PC-9 (cell line): ENCODE data around the gene CLN6. TPM values are rescaled to one million over a fixed set of nuclear protein-coding genes. Genes with fewer than 3 reads are reported as not detected.

Experiments
- BruUV-seq: library from RNA; stranded (reverse); fragments of 400-500 nt; replicated peaks from 2 replicates; lab custom pipeline; 2021; lab: Mats Ljungman, UMichigan
- CTCF ChIA-PET: fragments of 300-600 bp; sonication (Branson Sonifier 250); formaldehyde crosslinking; loops from one replicate; lab custom pipeline; 2022; ENCODE audit warnings: antibody characterized with exemption; lab: Charles Lee
- POLR2A ChIA-PET: fragments of 300-600 bp; sonication (Branson Sonifier 250); formaldehyde crosslinking; loops from one replicate; lab custom pipeline; 2022; ENCODE audit warnings: antibody characterized with exemption; ENCODE audit not compliant: unreplicated experiment; lab: Charles Lee
- DNase-seq, 2 experiments: peaks; one replicate each; pipeline versions ENCODE4 v3.0.0 to v3.0.0-alpha.2; 2015 to 2022; ENCODE audit warnings: mixed read lengths in 1 of 2
- H2AFZ ChIP-seq: fragments of 200-600 bp; sonication (generic); 2 replicates; pipeline ENCODE4 v1.8.1; 2017; ENCODE audit warnings: antibody characterized with exemption
- H3F3A ChIP-seq: fragments of 200-600 bp; sonication (generic); 2 replicates; pipeline ENCODE4 v1.8.1; 2017; ENCODE audit warnings: antibody characterized with exemption, mild to moderate bottlenecking, low read depth; ENCODE audit not compliant: insufficient read depth
- H3K27ac ChIP-seq: fragments of 200-600 bp; sonication (generic); 2 replicates; pipeline ENCODE4 v1.6.1; 2016; ENCODE audit warnings: mixed run types
- H3K27me3 ChIP-seq: fragments of 200-600 bp; sonication (generic); 2 replicates; pipeline ENCODE4 v1.6.1; 2016; ENCODE audit warnings: low read depth, mixed run types; ENCODE audit not compliant: insufficient read depth
- H3K36me3 ChIP-seq: fragments of 200-600 bp; sonication (generic); 2 replicates; pipeline ENCODE4 v1.6.1; 2016; ENCODE audit warnings: low read depth, mixed run types
- H3K4me1 ChIP-seq: fragments of 200-600 bp; sonication (generic); replicated peaks from 2 replicates; pipeline ENCODE4 v1.6.1; 2016; ENCODE audit warnings: mixed run types; ENCODE audit not compliant: insufficient read depth
- H3K4me2 ChIP-seq: fragments of 200-600 bp; sonication (generic); 2 replicates; pipeline ENCODE4 v1.6.1; 2017; ENCODE audit warnings: mixed run types
- H3K4me3 ChIP-seq: fragments of 200-600 bp; sonication (generic); 2 replicates; pipeline ENCODE4 v1.6.1; 2016; ENCODE audit warnings: mixed run types
- H3K79me2 ChIP-seq: fragments of 200-600 bp; sonication (generic); 2 replicates; pipeline ENCODE4 v1.6.1; 2017; ENCODE audit warnings: low read depth, mixed run types
- H3K9me2 ChIP-seq: fragments of 200-600 bp; sonication (generic); 2 replicates; pipeline ENCODE4 v1.8.1; 2017; ENCODE audit warnings: mild to moderate bottlenecking; ENCODE audit not compliant: insufficient read depth
- H3K9me3 ChIP-seq: fragments of 200-600 bp; sonication (generic); 2 replicates; pipeline ENCODE4 v1.8.1; 2016; ENCODE audit warnings: low read depth; ENCODE audit not compliant: insufficient read depth
- H4K20me1 ChIP-seq: fragments of 200-600 bp; sonication (generic); 2 replicates; pipeline ENCODE4 v1.8.1; 2017; ENCODE audit not compliant: insufficient read depth
- EZH2 ChIP-seq: fragments of 200-600 bp; sonication (generic); IDR thresholded peaks from 2 replicates; pipeline ENCODE4 v1.8.0; 2017; ENCODE audit warnings: antibody characterized with exemption, low read depth
- intact Hi-C: fragments of 100-400 bp; cut with micrococcal nuclease; formaldehyde crosslinking; loops from one replicate; pipeline ENCODE4 v1.10.0; 2022; ENCODE audit not compliant: unreplicated experiment
- total RNA-seq: library from RNA; stranded (reverse); gene quantifications from 2 replicates; pipeline ENCODE4 v1.2.3, GENCODE V29; 2021
- TF ChIP-seq, protein P1 (sequence below): fragments of 200-600 bp; sonication (generic); conservative IDR thresholded peaks from 2 replicates; pipeline ENCODE4 v1.6.1; 2017; ENCODE audit warnings: mixed run types, antibody characterized with exemption, mild to moderate bottlenecking, moderate library complexity

Gene CLN6
- total RNA-seq, 1 experiment from 2014 or later = 48.7 TPM

DNA sequence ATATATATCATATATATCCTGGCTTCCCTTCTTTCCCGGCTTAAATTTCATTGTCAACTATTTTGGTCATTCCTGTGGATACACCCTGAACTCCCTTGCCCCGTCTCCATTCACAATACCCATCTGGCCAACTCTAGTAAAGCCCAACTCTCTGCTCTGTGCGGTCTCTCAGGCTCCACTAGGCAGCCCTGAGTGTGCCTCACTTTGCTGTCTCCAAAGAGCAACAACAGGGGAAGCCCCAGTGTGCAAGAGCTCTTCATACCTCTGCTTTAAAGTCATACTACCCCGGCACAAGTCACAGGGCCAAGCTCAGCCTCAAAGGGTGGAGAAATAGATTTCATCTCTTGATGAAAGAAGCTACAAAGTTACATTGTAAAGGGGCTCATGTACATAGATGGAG is 29.2 kb upstream of the CLN6 start:
- no peak overlapping the region for H3K4me2 ChIP-seq
- no peak overlapping the region for H2AFZ ChIP-seq
- ChIA-PET POLR2A (no interaction called here), CTCF (no interaction called here)
- DNase-seq = no peak
- no peaks in the 10 kb centered on the region for H4K20me1 ChIP-seq
- H3K9me2 ChIP-seq = no peaks in the 10 kb centered on the region
- no peaks in the 10 kb centered on the region for H3K27me3 ChIP-seq
- TF ChIP-seq EZH2 = no peak
- TF ChIP-seq, protein P1, sequence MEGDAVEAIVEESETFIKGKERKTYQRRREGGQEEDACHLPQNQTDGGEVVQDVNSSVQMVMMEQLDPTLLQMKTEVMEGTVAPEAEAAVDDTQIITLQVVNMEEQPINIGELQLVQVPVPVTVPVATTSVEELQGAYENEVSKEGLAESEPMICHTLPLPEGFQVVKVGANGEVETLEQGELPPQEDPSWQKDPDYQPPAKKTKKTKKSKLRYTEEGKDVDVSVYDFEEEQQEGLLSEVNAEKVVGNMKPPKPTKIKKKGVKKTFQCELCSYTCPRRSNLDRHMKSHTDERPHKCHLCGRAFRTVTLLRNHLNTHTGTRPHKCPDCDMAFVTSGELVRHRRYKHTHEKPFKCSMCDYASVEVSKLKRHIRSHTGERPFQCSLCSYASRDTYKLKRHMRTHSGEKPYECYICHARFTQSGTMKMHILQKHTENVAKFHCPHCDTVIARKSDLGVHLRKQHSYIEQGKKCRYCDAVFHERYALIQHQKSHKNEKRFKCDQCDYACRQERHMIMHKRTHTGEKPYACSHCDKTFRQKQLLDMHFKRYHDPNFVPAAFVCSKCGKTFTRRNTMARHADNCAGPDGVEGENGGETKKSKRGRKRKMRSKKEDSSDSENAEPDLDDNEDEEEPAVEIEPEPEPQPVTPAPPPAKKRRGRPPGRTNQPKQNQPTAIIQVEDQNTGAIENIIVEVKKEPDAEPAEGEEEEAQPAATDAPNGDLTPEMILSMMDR = no peak
- H3K9me3 ChIP-seq = no peaks in the 10 kb centered on the region
- H3F3A ChIP-seq = no peaks in the 10 kb centered on the region
- intact Hi-C loops = no loop called here
- H3K27ac ChIP-seq = no peak overlapping the region
- no peaks in the 10 kb centered on the region for H3K4me1 ChIP-seq
- H3K4me3 ChIP-seq = no peak overlapping the region
- H3K36me3 ChIP-seq = no peaks in the 10 kb centered on the region
- H3K79me2 ChIP-seq = no peaks in the 10 kb centered on the region
- BruUV-seq = no TSS peak

DNA sequence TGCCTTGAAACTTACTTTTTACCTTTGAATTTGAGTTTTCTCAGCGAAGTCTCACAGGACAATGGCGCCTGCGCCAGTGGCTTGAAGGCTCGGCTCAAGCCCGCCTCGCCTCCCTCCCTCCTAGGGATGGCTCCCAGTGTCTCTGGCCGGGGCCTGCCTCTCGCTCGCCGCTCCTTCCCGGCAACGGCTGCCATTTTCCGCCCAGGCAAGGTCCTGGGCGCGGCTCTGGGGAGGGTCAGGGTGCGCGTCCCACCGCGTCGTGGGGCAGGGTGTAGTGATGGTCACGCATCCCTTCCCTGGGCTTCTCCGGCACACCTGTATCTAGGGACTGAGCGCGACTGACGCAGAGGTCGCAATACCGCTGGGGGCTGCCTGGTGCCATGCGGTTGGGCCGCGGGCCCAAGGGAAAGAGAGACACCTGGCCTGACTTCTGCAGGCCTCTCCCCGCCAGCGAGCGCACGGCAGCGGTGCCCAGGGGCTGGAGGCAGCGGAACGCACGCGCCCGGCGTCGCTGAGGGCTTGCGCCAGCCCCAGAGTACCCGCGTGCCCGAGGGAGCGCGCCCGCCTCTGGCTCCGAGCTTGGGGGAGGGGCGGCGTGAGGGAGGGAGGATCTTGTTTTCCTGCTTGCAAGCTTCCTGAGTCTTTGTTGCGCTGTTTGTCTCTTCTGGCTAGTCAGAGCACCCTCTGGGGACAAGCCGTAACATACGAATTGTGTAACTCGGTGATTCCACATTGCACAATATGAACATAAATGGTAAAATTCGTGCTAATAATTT is 27.3 kb upstream of the CLN6 start:
- Histone ChIP-seq H3K4me1 (no peaks in the 10 kb centered on the region), H3K27me3 (no peaks in the 10 kb centered on the region), H3K79me2 (no peaks in the 10 kb centered on the region), H2AFZ (peak overlapping the region; percentile 81; the same call in 1 of the 2 replicates), H3K4me2 (peak overlapping the region; percentile 66), H3K36me3 (no peaks in the 10 kb centered on the region), H3K9me3 (no peaks in the 10 kb centered on the region), H3K27ac (0 out of 2 replicates have a peak overlapping the region, but pooled peaks have one; percentile 34), H3K9me2 (no peaks in the 10 kb centered on the region), H3K4me3 (peak overlapping the region; percentile 48; the same call in 1 of the 2 replicates), H4K20me1 (no peaks in the 10 kb centered on the region), H3F3A (no peaks in the 10 kb centered on the region)
- intact Hi-C loops = loop anchor here (1.0 kb wide), 2 partner anchors 15 to 49 kb away; no protein-coding TSS in a partner anchor
- ChIA-PET CTCF (interaction anchor here (0.6 kb wide), 1 partner anchor 14 kb away, joined by 3 read pairs; no protein-coding TSS in a partner anchor), POLR2A (interaction anchor here (0.6 to 0.7 kb wide), 3 partner anchors 14 to 1109 kb away, joined by 3 to 4 read pairs (median 4); no protein-coding TSS in a partner anchor)
- TSS peak; percentile 90 for BruUV-seq
- peak; percentile 69 to 95 for DNase-seq
- no peak for TF ChIP-seq EZH2
- TF ChIP-seq, protein P1 = no peak

DNA sequence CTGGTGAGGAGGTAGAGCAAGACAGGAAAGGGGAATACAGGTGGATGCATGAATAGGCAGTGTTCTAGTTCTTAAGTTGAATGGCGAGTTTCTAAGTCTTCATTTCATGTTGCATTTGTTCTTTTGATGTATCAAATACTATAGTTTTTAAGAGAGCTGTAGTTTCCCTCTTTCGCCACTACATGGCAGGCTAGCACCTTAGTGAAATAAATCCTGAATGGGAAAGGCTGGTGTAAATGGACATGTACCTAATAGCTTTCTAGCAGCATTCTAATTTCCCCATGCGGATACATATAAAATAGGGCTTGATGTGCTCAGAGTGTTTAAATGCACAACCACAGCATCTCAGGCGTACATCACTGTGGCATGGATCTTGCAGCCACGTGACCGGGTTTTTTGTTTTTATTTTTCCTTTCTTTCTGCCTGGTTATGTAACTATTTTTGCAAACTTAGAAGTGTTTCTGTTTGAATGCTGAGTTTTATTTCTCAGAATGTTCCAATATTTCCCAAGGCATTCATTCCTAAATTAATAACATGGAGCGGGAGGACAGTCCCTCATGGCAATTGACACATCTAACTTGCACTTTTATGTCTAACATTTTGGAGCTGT is 23.5 kb upstream of the CLN6 start:
- TF ChIP-seq, protein P1 = peak; percentile 81
- no peak for TF ChIP-seq EZH2
- Histone ChIP-seq H3K79me2 (no peaks in the 10 kb centered on the region), H3K36me3 (no peaks in the 10 kb centered on the region), H4K20me1 (no peaks in the 10 kb centered on the region), H3K4me2 (no peak overlapping the region), H3K4me3 (no peak overlapping the region), H3K27me3 (no peaks in the 10 kb centered on the region), H3K4me1 (no peaks in the 10 kb centered on the region), H3K27ac (no peak overlapping the region), H3F3A (no peaks in the 10 kb centered on the region), H2AFZ (no peak overlapping the region), H3K9me3 (no peaks in the 10 kb centered on the region), H3K9me2 (no peaks in the 10 kb centered on the region)
- peak; percentile 46 to 76 for DNase-seq
- intact Hi-C loops = loop anchor here (1.0 to 5.0 kb wide), 6 partner anchors 26 to 674 kb away; no protein-coding TSS in a partner anchor
- POLR2A ChIA-PET = interaction anchor here (0.6 to 1.2 kb wide), 3 partner anchors 21 to 412 kb away, joined by 6 to 22 read pairs (median 8); no protein-coding TSS in a partner anchor
- CTCF ChIA-PET = interaction anchor here (0.6 to 5.2 kb wide), 14 partner anchors 18 to 623 kb away, joined by 3 to 59 read pairs (median 4); partner anchors contain the start of gene FEM1B
- no TSS peak for BruUV-seq
